ENCODE data around the gene CKMT2.

DNA sequence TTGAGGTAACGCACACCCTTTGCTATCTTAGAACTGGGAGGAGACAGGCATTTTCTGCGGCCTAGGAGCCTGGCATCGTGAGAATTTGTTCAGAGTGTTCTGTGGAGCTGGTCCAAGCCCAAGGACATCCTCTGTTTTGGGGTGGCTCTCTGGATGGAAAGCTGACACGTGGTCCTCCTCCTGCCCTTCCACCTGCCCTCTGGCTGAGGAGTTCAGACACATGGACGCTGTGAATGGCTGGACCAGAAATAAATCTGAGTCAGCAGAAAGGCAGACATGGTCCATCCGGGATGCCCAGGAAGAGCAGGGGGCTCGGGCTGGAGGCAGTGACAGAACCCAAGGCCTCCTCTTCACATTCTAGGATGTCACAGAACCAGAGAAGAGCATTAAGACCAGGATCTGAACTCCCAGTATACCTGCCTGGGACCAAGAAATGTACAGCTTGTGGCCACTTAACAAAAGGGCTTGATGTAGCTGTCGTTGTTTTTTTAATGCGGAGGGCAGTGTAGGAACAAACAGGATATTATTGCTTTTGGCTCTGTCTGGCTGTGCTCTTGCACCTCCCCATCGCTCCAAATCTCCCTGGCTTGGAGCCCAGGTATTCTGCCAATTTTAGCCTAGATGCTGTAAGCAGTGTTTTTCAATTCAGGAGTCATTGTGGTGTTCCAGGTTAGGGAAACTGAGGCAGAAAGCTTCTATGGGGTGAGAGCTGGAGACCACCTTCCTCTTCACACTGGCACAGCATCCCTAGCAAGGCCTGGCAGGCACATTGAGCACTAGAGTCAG lies 2.4 kb downstream of the CKMT2 start:
- TF ChIP-seq CTCF (IDR thresholded peaks at IDR 0.05; ENCODE audit: insufficient read depth, low read length), result no peak
- TF ChIP-seq, protein P1, sequence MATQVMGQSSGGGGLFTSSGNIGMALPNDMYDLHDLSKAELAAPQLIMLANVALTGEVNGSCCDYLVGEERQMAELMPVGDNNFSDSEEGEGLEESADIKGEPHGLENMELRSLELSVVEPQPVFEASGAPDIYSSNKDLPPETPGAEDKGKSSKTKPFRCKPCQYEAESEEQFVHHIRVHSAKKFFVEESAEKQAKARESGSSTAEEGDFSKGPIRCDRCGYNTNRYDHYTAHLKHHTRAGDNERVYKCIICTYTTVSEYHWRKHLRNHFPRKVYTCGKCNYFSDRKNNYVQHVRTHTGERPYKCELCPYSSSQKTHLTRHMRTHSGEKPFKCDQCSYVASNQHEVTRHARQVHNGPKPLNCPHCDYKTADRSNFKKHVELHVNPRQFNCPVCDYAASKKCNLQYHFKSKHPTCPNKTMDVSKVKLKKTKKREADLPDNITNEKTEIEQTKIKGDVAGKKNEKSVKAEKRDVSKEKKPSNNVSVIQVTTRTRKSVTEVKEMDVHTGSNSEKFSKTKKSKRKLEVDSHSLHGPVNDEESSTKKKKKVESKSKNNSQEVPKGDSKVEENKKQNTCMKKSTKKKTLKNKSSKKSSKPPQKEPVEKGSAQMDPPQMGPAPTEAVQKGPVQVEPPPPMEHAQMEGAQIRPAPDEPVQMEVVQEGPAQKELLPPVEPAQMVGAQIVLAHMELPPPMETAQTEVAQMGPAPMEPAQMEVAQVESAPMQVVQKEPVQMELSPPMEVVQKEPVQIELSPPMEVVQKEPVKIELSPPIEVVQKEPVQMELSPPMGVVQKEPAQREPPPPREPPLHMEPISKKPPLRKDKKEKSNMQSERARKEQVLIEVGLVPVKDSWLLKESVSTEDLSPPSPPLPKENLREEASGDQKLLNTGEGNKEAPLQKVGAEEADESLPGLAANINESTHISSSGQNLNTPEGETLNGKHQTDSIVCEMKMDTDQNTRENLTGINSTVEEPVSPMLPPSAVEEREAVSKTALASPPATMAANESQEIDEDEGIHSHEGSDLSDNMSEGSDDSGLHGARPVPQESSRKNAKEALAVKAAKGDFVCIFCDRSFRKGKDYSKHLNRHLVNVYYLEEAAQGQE (IDR thresholded peaks at IDR 0.05; ENCODE audit: insufficient replicate concordance, low read depth), result no peak
- TF ChIP-seq POLR2AphosphoS5 (IDR thresholded peaks at IDR 0.05; ENCODE audit: low read depth), result no peak
- no peak for TF ChIP-seq GABPA (IDR thresholded peaks at IDR 0.05; ENCODE audit: low read depth)
- no peak for TF ChIP-seq SPI1 (IDR thresholded peaks at IDR 0.05; ENCODE audit: borderline replicate concordance, low read depth)

Measured in HL-60 (cell line).